ENCODE results near the gene SLIT3. TPM values are rescaled to one million over a fixed set of nuclear protein-coding genes. Genes with fewer than 3 reads are reported as not detected.

SLIT3 gene
- total and polyA plus RNA-seq, 2 experiments from 2014 or later: 58.4 to 96.7 TPM

DNA sequence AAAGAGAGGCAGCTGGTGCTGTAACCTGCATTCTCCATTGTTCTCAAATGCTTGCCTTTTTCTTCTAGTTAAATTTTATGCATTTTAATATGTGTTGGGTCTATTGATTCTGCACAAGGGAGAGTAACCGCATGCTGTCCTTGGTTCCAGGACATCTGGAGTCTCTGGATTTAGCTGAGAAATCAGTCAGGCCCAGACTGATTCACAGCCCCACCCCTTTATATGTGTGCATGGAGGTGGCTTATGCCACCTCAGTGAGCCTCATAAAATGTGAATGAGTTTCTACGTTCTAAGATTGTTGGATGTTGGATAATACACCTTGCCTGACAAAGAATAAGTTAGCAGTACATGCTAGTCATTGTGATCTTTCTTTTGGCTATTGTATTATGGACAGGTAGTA, 611.7 kb downstream of the SLIT3 start:
- Histone ChIP-seq H3K79me2 (no peaks in the 10 kb centered on the region), H4K20me1 (ENCODE audit: insufficient read depth, poor library complexity, severe bottlenecking) (no peaks in the 10 kb centered on the region), H3K4me2 (no peak overlapping the region), H3K27me3 (no peaks in the 10 kb centered on the region), H3K4me3 (no peak overlapping the region), H3K36me3 (replicated peaks; ENCODE audit: insufficient read depth, low read depth) (no peaks in the 10 kb centered on the region), H2AFZ (no peak overlapping the region), H3K9me2 (replicated peaks; ENCODE audit: insufficient read depth) (no peaks in the 10 kb centered on the region), H3K27ac (no peak overlapping the region), H3K9me3 (ENCODE audit: low read depth) (no peaks in the 10 kb centered on the region), H3K4me1 (ENCODE audit: insufficient read depth) (peaks cover 9% of the 10 kb centered on the region)
- DNase-seq (ENCODE audit: low spot score): no peak
- TF ChIP-seq EZH2 (IDR thresholded peaks at IDR 0.05; ENCODE audit: borderline replicate concordance) (no peak), CTCF (IDR thresholded peaks at IDR 0.05; ENCODE audit: poor library complexity) (no peak), EZH2phosphoT487 (IDR thresholded peaks at IDR 0.05; ENCODE audit: low read depth, severe bottlenecking, unreplicated experiment) (no peak)
- 96% methylated on average over 2 of the region's 2 CpGs for WGBS (ENCODE audit: low lambda C conversion rate, missing lambda C conversion rate)

- Histone ChIP-seq H3K36me3 (replicated peaks; ENCODE audit: insufficient read depth, low read depth) (no peaks in the 10 kb centered on the region), H4K20me1 (ENCODE audit: insufficient read depth, poor library complexity, severe bottlenecking) (no peaks in the 10 kb centered on the region), H3K9me2 (replicated peaks; ENCODE audit: insufficient read depth) (no peaks in the 10 kb centered on the region), H3K27ac (no peak overlapping the region), H3K4me2 (no peak overlapping the region), H3K4me1 (ENCODE audit: insufficient read depth) (no peaks in the 10 kb centered on the region), H3K79me2 (no peaks in the 10 kb centered on the region), H3K9me3 (ENCODE audit: low read depth) (no peaks in the 10 kb centered on the region), H2AFZ (no peak overlapping the region), H3K27me3 (no peaks in the 10 kb centered on the region), H3K4me3 (no peak overlapping the region)
- DNase-seq (ENCODE audit: low spot score): no peak
- no peak for TF ChIP-seq EZH2phosphoT487 (IDR thresholded peaks at IDR 0.05; ENCODE audit: low read depth, severe bottlenecking, unreplicated experiment)
- no peak for TF ChIP-seq CTCF (IDR thresholded peaks at IDR 0.05; ENCODE audit: poor library complexity)
- no peak for TF ChIP-seq EZH2 (IDR thresholded peaks at IDR 0.05; ENCODE audit: borderline replicate concordance)
- 96% methylated on average over 7 of the region's 7 CpGs for WGBS (ENCODE audit: low lambda C conversion rate, missing lambda C conversion rate)
Measured at GRCh38 chr5:168686837-168687236, 614.1 kb downstream of the SLIT3 start.

DNA sequence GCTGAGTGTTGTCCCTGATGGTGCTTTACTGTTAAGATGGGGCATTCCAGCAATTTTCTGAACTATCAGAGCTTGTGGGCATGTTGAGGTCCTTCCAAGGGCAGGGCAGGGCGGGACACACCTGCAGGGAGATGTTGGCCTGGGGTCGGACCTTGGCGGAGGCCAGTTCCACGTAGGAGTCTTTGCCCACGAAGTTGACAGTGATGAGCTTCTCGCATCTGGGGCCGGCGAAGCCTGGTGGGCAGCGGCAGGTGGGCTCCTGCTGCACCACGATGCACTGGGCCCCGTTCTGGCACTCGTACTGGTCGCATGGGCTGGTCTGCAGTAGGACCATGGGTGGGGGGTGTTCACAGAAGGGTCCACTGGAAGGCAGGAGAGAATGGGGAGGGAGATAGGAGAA, 615.4 kb downstream of the SLIT3 start:
- WGBS (ENCODE audit: low lambda C conversion rate, missing lambda C conversion rate): 96% methylated on average over 12 of the region's 13 CpGs
- DNase-seq (ENCODE audit: low spot score): no peak
- Histone ChIP-seq H3K4me2 (no peak overlapping the region), H3K27ac (no peak overlapping the region), H3K27me3 (no peaks in the 10 kb centered on the region), H3K9me2 (replicated peaks; ENCODE audit: insufficient read depth) (no peaks in the 10 kb centered on the region), H3K4me3 (no peak overlapping the region), H4K20me1 (ENCODE audit: insufficient read depth, poor library complexity, severe bottlenecking) (no peaks in the 10 kb centered on the region), H3K36me3 (replicated peaks; ENCODE audit: insufficient read depth, low read depth) (no peaks in the 10 kb centered on the region), H2AFZ (no peak overlapping the region), H3K9me3 (ENCODE audit: low read depth) (no peaks in the 10 kb centered on the region), H3K79me2 (no peaks in the 10 kb centered on the region), H3K4me1 (ENCODE audit: insufficient read depth) (no peaks in the 10 kb centered on the region)
- TF ChIP-seq EZH2 (IDR thresholded peaks at IDR 0.05; ENCODE audit: borderline replicate concordance): no peak
- no peak for TF ChIP-seq EZH2phosphoT487 (IDR thresholded peaks at IDR 0.05; ENCODE audit: low read depth, severe bottlenecking, unreplicated experiment)
- TF ChIP-seq CTCF (IDR thresholded peaks at IDR 0.05; ENCODE audit: poor library complexity): no peak

DNA sequence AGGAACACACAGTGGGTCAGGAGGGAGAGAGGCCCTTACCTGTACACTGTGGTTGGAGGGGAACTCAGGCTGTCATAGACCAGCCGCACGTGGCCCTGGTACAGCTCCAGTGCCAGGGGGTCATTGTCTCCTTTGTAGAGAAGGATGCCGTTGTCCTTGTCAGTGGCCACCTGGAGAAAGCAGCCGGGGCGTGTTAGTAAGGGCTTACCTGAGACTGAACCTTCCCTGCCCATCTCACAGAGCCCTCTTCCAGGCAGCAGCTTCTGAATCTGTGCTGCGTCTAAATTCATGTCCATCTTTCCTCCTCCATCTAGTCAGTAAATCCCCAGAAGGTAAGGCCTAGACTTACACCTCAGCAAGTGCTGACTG, 617.0 kb downstream of the SLIT3 start:
- no peak for DNase-seq (ENCODE audit: low spot score)
- Histone ChIP-seq H3K27me3 (no peaks in the 10 kb centered on the region), H2AFZ (no peak overlapping the region), H3K36me3 (replicated peaks; ENCODE audit: insufficient read depth, low read depth) (no peaks in the 10 kb centered on the region), H3K4me1 (ENCODE audit: insufficient read depth) (no peaks in the 10 kb centered on the region), H3K4me2 (no peak overlapping the region), H3K9me3 (ENCODE audit: low read depth) (no peaks in the 10 kb centered on the region), H3K27ac (no peak overlapping the region), H4K20me1 (ENCODE audit: insufficient read depth, poor library complexity, severe bottlenecking) (no peaks in the 10 kb centered on the region), H3K79me2 (no peaks in the 10 kb centered on the region), H3K9me2 (replicated peaks; ENCODE audit: insufficient read depth) (no peaks in the 10 kb centered on the region), H3K4me3 (no peak overlapping the region)
- WGBS (ENCODE audit: low lambda C conversion rate, missing lambda C conversion rate): 94% methylated on average over 6 of the region's 6 CpGs
- no peak for TF ChIP-seq EZH2 (IDR thresholded peaks at IDR 0.05; ENCODE audit: borderline replicate concordance)
- no peak for TF ChIP-seq CTCF (IDR thresholded peaks at IDR 0.05; ENCODE audit: poor library complexity)
- no peak for TF ChIP-seq EZH2phosphoT487 (IDR thresholded peaks at IDR 0.05; ENCODE audit: low read depth, severe bottlenecking, unreplicated experiment)
